NK-92 (cell line): ENCODE data around the gene RAD51B.

ENCODE experiments used
- DNase-seq: peaks from one replicate; lab custom pipeline; 2025; ENCODE audit not compliant: unreplicated experiment; lab: John Stamatoyannopoulos, UW

The RAD51B gene

DNA sequence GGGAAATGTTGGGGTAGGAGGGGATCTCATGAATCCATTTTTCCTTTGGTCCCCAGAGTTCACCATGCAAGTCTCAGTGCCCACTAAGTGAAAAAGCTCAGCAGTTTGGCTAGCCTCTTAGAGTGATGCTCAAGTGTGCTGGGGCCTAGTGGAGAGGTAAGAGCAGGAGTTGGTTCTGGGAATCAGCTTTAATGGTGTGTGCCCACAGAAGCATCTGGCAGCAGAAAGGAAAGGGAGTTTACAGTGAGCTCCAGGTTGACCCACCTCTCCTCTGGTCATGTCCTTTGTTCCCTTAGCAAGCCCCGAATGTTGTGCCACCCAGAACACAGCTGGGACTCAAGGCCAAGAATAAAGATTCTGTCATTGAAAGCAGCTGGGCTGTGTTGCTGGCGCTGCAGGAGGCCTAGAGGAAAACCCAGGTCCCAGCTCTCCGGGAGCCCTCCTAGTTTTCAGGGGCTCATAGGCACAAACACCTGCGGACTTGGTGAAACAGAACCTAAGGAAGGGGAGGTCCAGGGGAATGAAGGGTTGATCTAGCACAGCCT is 652.5 kb downstream of the RAD51B start:
- no peak for DNase-seq

DNA sequence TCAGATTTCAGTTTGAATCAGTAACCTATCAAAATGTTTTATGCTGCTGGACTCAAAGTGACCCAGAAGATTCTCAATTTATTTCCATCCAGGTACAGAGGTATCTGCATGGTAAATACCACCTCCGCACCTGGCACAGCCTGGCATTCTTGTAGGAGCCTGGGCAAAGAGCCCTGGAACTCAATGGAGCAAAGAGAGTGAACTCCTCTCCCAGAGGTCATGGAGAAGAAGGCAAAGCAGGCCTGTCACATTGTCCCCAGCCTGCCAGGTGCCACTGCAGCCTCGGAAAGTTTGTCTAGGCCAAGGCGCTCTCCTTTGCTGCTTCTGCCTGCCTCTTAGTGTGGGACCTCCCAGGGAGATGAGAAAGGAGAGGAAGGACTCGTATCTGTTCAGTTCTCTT is 653.5 kb downstream of the RAD51B start:
- no peak for DNase-seq

DNA sequence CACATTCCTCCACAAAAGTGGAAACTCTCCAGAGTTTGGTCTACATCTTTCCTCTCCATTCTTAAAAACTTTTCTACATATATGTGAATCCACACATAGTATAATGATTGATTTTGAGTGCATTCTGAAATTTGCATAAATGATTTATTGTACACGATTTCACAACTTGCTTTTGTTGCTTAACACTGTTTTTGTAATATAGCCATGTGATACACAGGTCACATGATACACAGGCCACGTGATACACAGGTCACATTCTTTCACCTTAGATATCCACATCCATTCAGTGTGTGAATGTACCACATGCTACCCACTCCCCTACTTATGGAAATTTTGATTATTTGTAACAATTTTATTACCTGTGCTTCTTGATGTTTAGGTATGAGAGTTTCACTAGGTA is 654.2 kb downstream of the RAD51B start:
- DNase-seq = no peak

DNA sequence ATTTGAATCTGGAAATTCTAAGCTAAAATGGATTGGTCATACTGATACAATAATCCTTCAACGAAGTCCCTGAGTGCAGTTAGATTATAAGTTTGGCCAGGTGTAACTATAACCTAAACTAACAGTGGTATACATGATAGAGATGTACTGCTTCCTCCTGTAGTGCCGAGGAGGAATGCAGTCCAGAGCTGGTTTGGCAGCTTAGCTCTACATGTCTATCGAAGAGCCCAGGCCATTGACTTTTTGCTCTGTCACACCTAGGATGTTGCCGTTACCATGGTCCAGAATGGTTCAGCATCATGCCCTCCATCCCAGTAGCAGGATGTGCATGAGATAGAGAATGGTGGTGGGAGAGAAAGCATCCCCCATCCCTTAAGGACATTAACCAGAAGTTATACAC is 655.2 kb downstream of the RAD51B start:
- DNase-seq = no peak

DNA sequence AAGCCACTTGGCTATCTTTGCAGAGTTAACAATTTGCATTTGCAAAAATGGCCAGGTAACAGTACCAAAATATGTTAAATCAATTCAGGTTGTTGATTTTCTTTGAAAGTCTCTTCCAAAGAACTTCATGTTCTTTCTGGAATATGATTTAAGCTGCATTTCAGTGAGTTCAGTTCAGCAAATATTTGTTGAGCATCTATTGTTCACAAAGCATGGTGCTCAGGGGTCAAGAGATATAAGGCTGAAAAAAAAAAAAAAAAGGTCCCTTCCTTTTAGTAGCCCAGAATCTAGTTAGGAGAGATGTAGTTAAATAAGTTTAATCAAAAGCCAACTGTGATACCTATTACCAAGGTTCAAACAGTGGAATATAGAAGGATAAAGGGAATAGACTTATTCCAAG is 656.2 kb downstream of the RAD51B start:
- DNase-seq = no peak

DNA sequence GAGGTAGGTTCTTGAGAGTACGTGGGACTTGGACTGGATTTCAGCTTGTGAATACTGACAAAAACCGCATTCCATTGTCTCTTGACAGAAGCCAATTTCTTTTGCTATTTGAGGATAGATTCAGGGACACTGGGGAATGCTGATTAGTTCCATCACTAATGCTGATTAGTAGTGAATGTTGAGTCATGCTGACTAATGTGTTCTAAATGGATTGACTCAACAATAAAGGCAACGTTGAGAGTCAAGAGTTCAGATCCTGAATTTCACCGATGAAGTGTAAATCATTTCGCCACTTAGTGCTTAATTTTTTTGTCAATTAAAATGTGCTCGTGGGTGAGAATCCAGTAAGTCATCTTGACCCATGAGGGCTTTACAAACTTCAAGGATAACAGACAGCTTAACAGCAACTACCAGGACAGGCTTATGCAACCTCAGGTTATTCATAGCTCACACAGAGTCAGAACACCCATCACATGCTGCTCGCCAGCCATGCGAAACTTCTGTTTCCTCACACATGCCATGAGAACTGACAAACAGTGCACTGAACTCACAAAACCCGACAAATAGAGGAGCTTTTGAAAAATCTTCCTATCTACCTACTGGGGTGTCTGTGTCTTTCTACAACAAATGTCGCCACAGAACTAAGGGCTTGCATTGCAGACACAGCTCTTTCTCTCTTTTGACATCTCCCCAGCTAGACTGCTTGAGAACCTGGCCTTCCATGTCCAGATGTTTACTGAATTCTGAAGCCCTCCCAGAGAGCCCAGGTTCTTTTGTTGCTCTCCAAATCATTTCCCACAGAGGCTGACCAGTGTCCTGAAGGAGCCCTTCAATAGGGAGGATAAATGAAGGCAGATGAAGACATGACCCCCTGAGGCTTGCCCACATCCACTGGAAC is 656.9 kb downstream of the RAD51B start:
- DNase-seq = no peak

DNA sequence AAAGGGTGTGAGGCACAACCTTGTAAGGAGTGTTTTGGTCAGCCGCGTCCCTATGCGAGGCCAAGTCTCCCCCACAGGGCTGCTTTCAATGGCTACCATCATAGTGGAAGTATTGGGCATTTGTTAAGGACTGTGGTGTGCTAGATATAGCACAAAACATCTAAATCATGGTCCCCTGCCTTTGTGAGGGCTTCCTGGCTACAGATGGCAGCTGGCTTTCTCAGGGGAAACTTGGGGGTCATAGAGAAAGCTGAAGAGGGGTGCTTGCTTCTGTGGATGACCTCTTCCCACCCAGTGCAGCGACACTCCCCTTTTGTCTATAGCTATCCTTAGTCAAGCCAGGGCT is 657.5 kb downstream of the RAD51B start:
- no peak for DNase-seq

DNA sequence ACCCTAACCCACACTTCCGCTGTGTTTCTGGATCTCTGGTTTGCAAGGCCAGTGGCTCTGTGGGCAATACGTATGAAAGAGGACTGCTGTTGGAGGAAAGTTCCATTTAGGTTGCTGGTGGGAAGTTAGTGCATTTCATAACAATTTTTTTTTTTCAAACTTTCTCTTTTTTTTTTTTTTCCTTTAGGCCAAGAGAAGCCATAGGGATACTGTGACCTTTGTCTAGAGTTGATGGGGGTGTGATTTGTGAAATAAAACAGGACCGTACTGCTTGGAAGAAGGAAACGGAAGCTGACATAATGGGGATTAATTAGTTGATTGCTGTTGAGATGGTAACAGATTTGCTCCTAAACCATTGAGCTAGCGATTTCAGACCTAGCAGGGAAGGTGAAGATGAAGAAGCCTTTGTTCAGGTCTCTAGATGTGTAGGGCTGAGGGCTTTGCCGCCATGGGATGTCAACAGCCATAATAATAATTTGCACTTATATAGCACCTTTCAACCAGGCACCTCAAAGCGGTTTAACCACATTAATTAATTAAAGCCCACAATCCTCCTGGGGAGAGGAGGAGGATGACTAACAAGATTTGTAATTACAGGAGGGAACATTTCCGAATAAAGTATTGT is 658.0 kb downstream of the RAD51B start:
- no peak for DNase-seq

DNA sequence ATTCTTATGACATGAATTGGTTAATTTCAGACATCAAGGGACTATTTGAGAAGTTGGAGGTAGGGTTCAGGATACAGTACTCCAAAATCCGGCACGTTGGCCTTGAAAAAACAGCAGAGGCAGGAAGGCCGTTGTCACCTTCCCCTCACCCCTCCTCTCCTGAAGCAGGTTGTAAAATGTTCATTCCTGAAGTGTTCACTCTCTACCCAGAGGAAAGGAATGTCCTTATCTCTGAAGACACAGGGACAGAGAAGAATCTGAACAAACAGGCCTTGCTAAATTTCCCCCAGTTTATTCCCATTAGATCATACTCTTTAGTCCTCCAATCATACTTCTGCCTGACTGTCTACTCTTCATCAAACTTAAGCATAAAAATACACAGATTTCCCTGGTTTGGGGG is 659.7 kb downstream of the RAD51B start:
- DNase-seq = no peak

DNA sequence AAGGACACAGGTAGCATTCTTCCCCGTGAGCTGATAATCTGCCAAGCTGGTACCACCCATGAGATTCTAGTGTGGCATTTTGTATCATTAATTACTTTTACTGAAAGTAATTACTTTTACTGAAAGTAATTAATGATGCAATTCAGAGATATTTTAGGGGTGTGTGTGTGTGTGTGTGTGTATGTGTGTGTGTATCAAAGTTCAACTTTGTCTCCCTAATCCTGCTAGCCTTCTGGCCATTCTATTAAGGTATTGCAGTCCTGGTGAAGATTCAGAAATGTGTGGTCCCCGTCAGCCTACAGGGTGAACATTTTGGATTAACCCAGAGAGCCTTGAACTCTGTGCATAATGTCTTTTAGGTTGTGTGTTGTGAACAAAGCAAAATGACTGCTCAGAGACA is 662.4 kb downstream of the RAD51B start:
- DNase-seq = no peak

DNA sequence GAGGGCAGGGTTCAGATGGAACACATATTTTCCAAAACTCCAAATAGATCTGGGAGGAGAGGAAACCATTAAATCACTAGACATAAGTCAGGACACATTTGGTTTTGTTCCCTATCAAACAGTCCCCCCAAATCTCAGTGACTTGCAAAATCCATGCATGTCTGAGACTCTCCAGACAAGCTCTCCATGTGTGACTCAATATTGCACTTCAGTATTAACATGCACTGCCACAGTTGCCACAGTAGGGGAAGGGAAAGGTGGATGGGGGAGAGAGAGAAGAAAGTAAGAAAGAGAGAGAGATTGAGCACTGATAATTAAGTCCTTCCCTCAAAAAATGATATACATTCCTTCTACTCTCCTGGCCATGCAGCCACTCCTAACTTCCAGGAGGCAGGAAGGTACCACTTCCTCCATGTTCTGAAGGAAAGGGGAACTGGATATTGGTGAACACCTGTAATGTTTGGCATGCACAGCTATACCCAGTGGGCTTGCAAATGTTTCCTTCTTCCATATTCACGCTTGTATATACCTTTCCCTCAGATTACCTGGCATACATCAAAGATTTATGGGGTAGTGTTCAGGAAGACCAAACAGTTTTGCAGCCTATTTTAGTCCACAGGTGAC is 663.3 kb downstream of the RAD51B start:
- DNase-seq = no peak

DNA sequence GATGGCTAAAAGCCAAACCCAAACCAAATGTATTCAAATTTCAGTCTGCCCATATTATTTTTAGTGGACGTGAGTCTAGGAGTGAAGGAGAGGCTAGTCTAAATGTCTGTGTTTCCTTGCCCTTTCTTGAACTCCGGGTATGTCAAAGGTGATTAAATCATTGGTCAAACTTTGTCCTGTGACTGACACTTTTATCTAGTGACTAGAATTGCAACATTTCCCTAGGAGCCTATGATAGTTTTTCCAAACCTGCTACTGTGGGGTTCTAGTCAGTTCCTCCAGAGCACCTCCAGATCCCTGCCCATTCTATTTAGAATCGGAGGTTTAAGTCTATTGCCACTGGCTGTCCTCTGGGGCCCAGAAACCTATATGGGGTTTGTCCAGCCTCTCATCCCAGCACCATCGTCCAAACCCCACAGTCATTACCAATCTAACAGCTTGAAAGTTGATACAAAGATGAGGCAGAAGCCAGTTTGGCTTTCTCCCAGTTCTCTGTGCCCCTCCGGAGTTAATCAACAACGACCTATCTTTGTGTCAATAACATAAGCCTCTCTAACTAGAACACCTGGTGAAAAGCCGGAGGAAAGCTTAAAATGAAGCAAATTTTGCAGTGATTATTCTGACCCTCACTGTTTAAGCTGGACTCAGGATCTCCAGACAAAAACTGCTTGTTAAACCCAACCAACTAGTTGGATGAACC is 666.6 kb downstream of the RAD51B start:
- no peak for DNase-seq

DNA sequence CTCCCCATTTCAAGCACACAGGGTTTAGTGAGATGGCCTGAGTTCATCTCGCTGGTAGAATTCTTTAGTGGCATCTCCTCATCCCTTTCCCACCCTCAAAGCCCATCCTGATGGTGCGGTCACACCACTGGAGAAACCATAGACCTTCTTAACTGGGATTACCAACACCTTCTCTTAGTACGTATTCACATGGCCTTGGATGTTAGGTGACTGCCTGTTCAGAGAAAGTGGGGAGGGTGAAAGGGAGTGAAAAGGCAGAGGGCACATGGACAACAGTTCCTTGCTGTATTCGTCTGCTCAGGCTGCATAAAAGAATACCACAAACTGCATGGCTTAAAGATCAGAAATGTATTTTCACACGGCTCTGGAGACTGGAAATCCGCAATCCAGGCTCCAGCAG is 667.2 kb downstream of the RAD51B start:
- DNase-seq = no peak

DNA sequence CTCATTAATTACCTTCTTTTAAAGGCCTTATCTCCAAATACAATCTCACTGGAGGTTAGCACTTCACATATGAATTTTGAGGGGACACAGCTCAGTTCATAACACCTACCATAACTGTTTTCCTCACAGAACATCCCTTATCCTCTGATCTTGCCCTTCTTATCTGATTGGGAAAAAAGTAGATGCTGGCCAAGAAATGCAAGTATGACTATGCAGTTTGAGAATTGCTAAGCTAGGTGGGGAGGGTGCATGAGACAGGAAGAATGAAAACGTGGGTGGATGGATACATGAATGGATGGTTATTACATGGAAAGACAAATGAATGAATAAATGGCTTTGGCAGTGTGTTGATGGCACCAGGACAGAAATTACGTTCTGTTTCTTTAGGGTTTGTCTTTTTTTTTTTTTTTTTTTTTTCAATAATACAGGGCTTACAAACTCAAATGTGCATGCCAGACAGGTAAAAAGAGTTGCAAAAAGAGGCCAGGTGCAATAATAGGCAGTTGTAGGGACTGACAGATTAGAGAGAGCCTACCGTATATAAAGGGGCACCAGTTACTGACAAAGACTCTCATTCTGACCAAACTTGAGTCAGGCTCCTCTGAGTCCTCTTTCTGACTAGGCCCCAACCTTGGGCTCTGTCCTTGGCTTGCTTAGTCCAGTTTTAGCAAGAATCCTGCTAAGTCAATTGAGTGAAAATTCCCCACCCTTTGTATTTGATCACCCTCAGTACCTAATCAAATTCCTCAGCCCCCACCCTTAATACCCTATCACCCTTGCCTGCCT is 668.4 kb downstream of the RAD51B start:
- no peak for DNase-seq

DNA sequence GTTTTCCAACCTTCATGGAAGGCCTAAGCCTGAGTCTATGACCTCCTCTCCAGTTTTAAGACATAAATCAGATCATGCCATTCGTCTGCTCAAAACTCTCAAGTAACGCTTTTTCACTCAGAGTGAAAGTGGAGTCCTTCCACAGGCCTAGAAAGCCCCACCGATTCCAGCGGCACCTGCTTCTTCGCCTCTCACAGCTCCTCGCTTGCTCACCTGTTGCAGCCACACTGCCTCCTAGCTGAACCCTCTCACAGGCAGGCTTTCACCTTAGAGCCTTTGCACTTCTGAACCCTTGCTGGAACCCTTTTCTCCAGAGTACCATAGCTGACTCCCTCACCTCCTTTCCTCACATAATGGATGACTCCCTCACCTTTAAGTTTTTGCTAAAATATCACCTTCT is 672.2 kb downstream of the RAD51B start:
- no peak for DNase-seq

DNA sequence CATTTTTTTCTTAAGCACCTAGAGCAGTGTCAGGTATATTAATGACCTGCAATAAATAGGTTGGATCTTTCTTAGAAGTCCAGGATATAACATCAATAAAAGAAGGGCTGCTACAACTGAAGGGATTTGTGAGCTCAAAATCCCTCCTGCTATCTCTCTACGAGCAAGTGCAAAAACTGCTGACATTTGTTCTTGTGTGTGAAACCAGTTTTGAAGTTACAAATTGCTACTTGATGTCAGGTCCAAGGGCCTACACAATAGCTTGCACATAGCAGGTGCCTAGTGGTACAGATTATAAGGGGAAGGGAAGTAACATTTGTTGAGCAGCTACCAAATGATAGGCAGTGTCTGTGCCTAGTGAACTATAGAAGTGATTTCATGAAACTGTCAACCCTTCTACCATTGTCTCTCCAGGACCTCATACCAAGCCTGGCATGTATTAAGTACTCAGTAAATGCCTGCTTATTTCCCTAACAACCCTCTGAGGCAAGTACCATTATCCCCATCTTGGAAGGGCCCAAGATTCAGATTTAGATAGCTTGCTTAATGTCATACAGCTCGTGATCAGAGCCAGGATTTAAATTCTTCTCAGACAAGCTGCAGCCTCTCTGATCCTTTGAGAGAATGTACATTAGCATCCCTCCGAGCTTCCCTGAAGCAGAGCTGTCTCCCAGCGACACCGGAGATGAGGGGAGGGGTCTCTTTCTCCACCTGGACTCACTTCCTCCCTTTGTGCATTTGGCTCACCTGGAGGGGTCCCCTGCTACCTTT is 673.0 kb downstream of the RAD51B start:
- DNase-seq = no peak

DNA sequence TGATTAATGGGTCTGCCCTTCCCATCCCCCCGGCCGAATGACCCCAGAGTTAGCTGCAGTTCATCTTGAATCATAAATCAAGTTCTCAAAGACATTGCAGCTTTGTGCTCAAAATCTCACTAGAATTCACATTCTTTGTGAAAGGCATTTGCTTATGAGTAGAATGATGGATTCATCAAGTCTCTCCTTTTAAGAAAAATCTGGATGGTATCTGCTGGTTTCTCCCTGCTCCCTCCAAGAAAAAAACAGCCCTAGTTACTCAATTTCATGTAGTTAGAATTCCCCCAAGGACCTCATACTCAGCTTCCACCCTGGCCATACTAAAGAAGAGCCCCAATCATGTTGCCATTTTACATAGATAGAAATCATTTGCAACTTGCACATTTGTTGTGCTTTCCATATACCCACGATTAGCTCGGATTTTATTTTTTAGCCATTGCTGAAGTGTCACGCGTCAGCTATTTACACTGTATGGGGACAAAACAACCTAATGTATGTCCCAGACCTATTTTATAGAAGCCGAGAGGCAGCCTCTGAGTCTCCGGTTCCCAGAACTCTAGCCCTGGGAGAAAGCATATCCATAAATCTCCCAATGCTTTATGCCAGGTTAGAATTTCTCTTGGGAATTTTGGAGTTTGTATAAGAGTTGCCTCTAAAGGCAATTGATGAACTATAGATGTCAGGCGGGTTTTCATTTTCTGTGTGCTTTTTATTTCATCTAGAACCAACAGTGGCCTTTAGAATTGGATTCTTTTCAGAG is 673.8 kb downstream of the RAD51B start:
- DNase-seq = no peak

DNA sequence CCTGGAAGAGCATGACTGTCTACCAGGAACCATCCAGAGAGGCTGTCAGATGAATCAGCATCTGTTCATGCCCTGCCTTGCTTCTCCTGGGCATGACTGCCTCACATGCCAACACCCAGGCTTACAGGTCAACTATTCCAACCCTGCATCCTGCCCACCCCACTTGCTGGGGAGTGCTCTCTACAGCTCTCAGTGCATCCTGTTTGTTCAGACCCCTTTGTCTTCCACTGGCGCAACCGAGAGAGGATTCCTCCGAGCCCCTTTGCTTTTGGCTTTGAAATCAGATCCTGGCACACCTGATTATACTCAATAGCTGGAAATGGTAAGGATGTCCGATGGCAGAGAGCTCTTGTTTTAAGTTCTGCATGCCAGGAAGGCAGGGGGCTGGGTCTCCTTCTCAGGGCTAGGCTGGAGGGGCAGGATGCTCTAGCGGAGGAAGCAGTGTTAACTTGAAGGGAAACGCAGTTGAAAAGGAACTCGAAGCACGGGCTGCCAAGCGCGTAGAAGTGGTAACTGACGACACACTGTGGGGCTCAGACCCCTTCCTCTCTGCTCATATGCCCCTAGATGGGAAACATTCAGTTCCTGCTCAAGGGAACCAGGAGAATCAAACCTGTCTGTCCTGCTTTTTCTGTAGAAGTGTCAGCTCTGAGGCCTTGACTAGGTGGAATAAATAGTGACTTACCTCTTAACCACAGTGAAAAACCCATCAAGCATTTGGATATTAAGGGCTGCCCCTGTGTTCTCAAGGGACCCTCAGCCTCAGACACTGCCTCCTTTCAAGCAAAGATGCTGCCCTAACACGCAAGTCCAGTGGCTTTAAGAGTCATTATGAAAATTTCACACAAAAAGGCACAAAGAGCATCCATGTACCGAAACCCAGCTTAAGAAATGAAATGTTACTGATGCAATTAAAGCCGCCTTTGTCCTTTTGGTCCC is 675.8 kb downstream of the RAD51B start:
- DNase-seq = no peak
